Sciatic nerve (tissue), 2 donors: Measurements from ENCODE around the gene HSD17B12. TPM values are rescaled to one million over a fixed set of nuclear protein-coding genes. Genes with fewer than 3 reads are reported as not detected.

ENCODE experiments used
- ATAC-seq: fragments of 200-7000 bp; cut with Tn5 transposase; one replicate; pipeline ENCODE4 v1.9.1; 2020; ENCODE audit warnings: mild to moderate bottlenecking, moderate library complexity
- DNase-seq: peaks from one replicate; pipeline ENCODE4 v3.0.0-alpha.2; 2020; ENCODE audit warnings: low spot score
- intact Hi-C: fragments of 100-400 bp; cut with DNase I; formaldehyde crosslinking; loops from one replicate; pipeline ENCODE4 v1.14.2; 2022
- total RNA-seq: library from RNA; stranded (reverse); fragmentation: NEBNext Ultra II Directional; extraction: Animal tissue kit (Norgen Biotek cat#: 25700); gene quantifications from one replicate; pipeline ENCODE4 v1.2.1, GENCODE V29; 2021
- donor health status: DM: no; HTN: no; CAD: no.
- donor health status: DM: no; HTN: no; CAD: no.

The HSD17B12 gene
- total RNA-seq, 1 donor from 2014 or later: 102 TPM

GRCh38 chr11:43786016-43786415, 105.5 kb downstream of the HSD17B12 start:
- intact Hi-C loops: no loop called here
- no peak for DNase-seq

GRCh38 chr11:43787824-43788223, 107.3 kb downstream of the HSD17B12 start:
- intact Hi-C loops: no loop called here
- ATAC-seq (no peak), DNase-seq (no peak)

More at GRCh38 chr11:43786016-43786415, 105.5 kb downstream of the HSD17B12 start:
- ATAC-seq: no peak

DNA sequence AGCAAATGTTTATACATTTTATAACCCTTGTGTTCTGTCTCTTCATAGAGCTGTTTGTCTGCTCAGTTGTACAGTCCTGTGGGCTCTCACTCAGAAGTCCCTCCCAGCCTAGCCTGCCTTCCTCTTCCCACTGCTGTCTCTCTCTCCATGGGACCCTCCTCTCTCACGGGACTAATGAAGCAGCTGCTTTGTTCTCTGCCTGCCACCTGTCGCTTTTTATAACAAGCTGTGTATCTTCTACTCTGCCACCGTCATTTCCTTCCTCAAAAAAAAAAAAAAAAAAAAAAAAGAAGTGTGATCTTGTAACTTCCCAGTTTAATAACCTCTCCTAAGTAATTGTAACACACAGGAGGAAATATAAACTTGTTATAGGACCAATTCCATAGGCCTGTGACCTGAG, 107.9 kb downstream of the HSD17B12 start:
- no peak for DNase-seq
- peak; percentile 52 for ATAC-seq
- intact Hi-C loops: no loop called here

DNA sequence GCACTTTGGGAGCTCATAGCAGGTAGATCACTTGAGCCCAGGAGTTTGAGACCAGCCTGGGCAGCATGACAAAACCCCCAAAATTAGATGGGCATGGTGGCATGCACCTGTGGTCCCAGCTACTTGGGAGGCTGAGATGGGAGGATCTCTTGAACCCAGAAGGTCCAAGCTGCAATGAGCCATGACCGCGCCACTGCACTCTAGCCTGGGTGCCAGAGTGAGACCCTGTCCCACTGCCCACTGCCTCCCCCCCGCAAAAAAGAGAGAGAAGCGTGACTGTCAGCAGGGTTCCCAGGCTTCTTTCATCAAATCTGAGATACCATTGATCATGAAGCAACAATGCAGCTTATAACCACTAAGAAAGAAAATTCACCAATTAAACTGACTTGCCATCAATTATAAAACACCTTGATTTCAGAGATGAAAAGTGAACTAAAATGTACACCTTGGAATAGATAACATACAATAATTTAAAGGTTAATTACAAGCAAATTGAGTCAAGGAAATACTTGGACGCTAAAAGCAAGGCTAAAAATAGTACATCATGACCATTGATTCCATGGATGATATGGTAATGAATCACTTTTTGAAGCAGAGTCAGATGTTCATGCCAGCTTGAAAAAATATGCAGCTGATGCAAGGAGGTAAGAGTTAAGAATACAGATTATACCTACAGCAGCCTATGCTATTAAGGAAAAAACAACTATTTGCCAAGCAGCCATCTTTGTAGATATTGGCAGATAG, 109.3 kb downstream of the HSD17B12 start:
- ATAC-seq (no peak), DNase-seq (no peak)
- intact Hi-C loops: no loop called here

GRCh38 chr11:43790444-43790794, 109.9 kb downstream of the HSD17B12 start:
- intact Hi-C loops: no loop called here
- no peak for ATAC-seq
- no peak for DNase-seq

DNA sequence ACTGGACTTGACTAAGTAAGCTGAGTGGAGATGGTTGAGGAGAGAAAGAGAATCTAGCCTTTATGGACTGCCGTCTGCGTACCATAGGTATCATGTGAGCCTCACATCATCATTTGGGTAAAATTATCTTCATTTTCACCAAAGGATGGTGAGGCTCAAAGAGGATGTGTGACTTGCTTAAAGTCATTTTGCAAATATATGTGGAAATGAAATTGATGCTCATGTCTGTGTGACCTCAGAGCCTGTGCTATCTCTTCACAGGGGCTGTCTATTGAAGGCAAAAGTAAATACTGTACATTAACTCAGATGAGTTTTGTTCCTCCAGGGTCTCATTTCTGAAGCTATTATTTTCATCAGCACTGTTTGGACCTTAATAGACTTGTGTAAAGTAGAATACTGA, 116.8 kb downstream of the HSD17B12 start:
- ATAC-seq (no peak), DNase-seq (no peak)
- intact Hi-C loops: no loop called here

GRCh38 chr11:43797866-43798265, 117.3 kb downstream of the HSD17B12 start:
- DNase-seq (no peak), ATAC-seq (no peak)
- intact Hi-C loops: no loop called here

- intact Hi-C loops: no loop called here
- ATAC-seq: no peak
- no peak for DNase-seq
These were observed 122.0 kb downstream of the HSD17B12 start for GRCh38 chr11:43802509-43802908.

- intact Hi-C loops: no loop called here
- ATAC-seq: no peak
These were observed 123.2 kb downstream of the HSD17B12 start for GRCh38 chr11:43803766-43804165.

GRCh38 chr11:43806976-43807375, 126.4 kb downstream of the HSD17B12 start:
- ATAC-seq (no peak), DNase-seq (no peak)
- intact Hi-C loops: no loop called here

More at GRCh38 chr11:43803766-43804165, 123.2 kb downstream of the HSD17B12 start:
- DNase-seq: no peak

GRCh38 chr11:43810929-43811596, 130.5 kb downstream of the HSD17B12 start:
- ATAC-seq: no peak
- DNase-seq: no peak
- intact Hi-C loops: no loop called here

- ATAC-seq: no peak
- intact Hi-C loops: no loop called here
- no peak for DNase-seq
These were observed 131.9 kb downstream of the HSD17B12 start for GRCh38 chr11:43812471-43812870.

GRCh38 chr11:43818220-43818619, 137.7 kb downstream of the HSD17B12 start:
- DNase-seq (no peak), ATAC-seq (no peak)
- intact Hi-C loops: no loop called here

GRCh38 chr11:43819926-43820325, 139.4 kb downstream of the HSD17B12 start:
- DNase-seq (no peak), ATAC-seq (no peak)
- intact Hi-C loops: no loop called here

- ATAC-seq (no peak), DNase-seq (no peak)
- intact Hi-C loops: no loop called here
These were observed 142.8 kb downstream of the HSD17B12 start for GRCh38 chr11:43823316-43823715.

GRCh38 chr11:43823851-43824250, 143.3 kb downstream of the HSD17B12 start:
- ATAC-seq (no peak), DNase-seq (no peak)
- intact Hi-C loops: no loop called here

DNA sequence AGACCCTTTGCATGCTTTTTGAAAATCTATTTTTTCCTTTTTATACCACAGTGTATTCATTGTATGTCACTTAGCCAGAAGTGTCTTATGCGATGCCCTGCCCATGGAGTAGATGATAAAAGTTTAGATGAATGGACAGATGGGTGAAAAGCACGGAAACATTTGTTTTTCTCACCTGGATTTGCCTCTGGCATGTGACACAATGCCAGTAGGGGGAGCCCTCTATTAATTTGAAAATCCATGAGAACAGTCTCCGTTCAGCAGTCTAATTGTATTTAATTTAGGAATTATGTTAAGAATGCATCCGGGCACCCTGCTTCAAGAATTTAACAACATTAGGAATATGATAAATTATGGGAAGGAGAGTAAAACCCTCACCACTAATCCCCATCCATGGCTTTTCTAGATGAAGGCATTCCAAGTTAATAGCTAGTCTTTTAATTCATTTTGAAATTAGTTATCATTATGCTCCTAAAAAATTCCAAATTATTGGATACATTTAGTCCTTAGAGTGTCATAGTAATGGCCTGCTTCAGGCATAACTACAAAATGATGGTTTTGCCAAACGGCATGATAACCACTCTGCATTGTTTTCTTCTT, 144.8 kb downstream of the HSD17B12 start:
- ATAC-seq: no peak
- DNase-seq: no peak
- intact Hi-C loops: no loop called here

GRCh38 chr11:43830928-43831440, 150.4 kb downstream of the HSD17B12 start:
- intact Hi-C loops: no loop called here
- DNase-seq: no peak

GRCh38 chr11:43832536-43832935, 152.0 kb downstream of the HSD17B12 start:
- intact Hi-C loops: no loop called here
- no peak for ATAC-seq
- DNase-seq: no peak

More at GRCh38 chr11:43830928-43831440, 150.4 kb downstream of the HSD17B12 start:
- ATAC-seq: no peak

DNA sequence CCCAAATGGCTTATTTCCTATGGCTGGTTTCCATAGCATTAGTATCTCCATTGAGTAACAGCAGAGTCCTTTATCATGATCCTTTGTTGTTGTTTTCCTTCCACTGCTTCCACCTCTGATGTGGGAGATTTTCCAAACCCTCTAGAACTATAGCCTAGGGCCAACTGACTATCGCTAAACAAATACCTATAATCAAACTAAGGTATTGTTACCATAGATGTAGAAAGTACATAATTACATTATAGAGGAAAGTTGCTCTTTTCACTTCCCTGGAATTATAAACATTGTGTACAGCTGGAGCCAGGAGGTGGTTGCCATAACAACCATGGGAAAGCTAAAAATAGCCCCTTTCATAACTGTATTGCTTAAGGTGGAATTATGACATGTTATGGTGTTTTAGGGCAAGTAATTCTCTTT, 153.1 kb downstream of the HSD17B12 start:
- no peak for ATAC-seq
- no peak for DNase-seq
- intact Hi-C loops: no loop called here
